ENCODE results near the gene C1QTNF2. TPM values are rescaled to one million over a fixed set of nuclear protein-coding genes. Genes with fewer than 3 reads are reported as not detected.

Gene C1QTNF2
- total and polyA plus RNA-seq, 2 of the 4 experiments (the other 2 are of a cell fraction), result 0.72 to 1.2 TPM

DNA sequence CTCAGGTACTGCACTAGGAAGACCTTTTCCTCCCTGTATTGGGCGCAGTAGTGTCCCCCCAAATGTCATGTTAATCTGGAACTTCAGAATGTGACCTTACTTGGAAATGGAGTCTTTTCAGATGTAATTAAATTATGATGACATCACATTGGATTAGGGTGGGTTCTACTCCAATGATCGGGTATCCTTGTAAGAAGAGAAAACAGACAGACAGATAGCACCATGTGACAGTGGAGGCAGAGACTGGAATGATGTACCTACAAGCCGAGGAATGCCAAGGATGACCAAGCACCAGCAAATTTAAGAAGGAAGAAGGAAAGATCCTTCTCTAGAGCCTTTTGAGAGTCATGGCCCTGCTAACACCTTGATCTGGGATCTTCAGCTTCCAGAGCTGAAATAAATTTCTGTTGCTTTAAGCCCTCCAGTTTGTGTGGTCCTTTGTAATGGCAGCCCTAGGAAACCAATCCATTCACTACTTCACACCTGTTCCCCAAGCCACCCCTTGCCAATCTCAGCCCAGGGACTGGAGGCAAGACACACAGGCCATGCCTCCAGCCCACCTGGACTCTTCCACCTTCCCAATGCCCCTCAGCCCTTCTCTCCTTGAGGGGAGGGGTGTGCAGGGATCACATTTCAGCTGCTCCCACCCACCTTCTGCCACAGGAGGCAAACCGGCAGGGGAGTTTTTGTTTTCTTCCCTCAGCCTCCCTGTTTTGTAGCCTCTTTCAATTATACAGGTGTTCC, 59.7 kb downstream of the C1QTNF2 start:
- Histone ChIP-seq H2AK9ac (replicated peaks; ENCODE audit: low read depth, low read length, poor library complexity) (no peak overlapping the region), H3K4me3 (ENCODE audit: insufficient read depth, low read depth, low read length) (no peak overlapping the region), H3K4me2 (ENCODE audit: low read depth, low read length) (no peak overlapping the region; the same call in 1 of the 2 replicates), H3K9me1 (ENCODE audit: insufficient read depth, low read length) (peaks cover 5% of the 10 kb centered on the region; the same call in 1 of the 2 replicates), H3K18ac (ENCODE audit: low read depth, low read length) (no peak overlapping the region), H2BK15ac (ENCODE audit: low read depth, low read length) (no peak overlapping the region), H4K20me1 (ENCODE audit: insufficient read depth, low read length) (no peaks in the 10 kb centered on the region), H3K4ac (ENCODE audit: low read depth, low read length) (no peak overlapping the region), H3K9me3 (ENCODE audit: control insufficient read depth, insufficient read depth, low read length) (no peaks in the 10 kb centered on the region), H2BK120ac (ENCODE audit: low read depth, low read length) (no peak overlapping the region), H3K23ac (ENCODE audit: low read depth, low read length) (no peak overlapping the region), H2AK5ac (ENCODE audit: low read depth, low read length) (no peak overlapping the region), H4K91ac (ENCODE audit: insufficient read depth, low read depth, low read length) (no peak overlapping the region), H3K14ac (replicated peaks; ENCODE audit: low read depth, low read length) (no peak overlapping the region), H3K79me1 (ENCODE audit: low read depth in 1 of 2, low read length in 2 of 2) (peaks cover 13 to 30% of the 10 kb centered on the region in 2 experiments), H4K8ac (ENCODE audit: low read depth in 2 of 2, low read length in 2 of 2) (no peak overlapping the region), H3K9ac (ENCODE audit: low read depth, low read length) (no peak overlapping the region), H3K27ac (ENCODE audit: insufficient read depth, low read length) (no peak overlapping the region), H2BK20ac (ENCODE audit: low read depth, low read length) (no peak overlapping the region), H4K5ac (ENCODE audit: low read depth, low read length) (no peak overlapping the region), H3K36me3 (ENCODE audit: control insufficient read depth, insufficient read depth, low read length) (peaks cover 9% of the 10 kb centered on the region), H3K56ac (ENCODE audit: extremely low read depth, insufficient read depth, low read length) (no peak overlapping the region), H2AFZ (replicated peaks; ENCODE audit: low read length, poor library complexity) (no peak overlapping the region), H3K4me1 (ENCODE audit: control insufficient read depth, insufficient read depth, low read length) (peaks cover 2% of the 10 kb centered on the region; the same call in 1 of the 2 replicates), H2BK5ac (ENCODE audit: low read depth, low read length, poor library complexity, severe bottlenecking) (no peak overlapping the region), H3K27me3 (ENCODE audit: control insufficient read depth, insufficient read depth, low read length) (no peaks in the 10 kb centered on the region)
- no CpG with 5 or more reads among the region's 4 CpGs for WGBS, 2 experiments (ENCODE audit: extremely low coverage in 2 of 2, insufficient read length in 1 of 2)
- BruUV-seq (replicated peaks), result no TSS peak
- ChIA-PET CTCF (no interaction called here), POLR2A (ENCODE audit: unreplicated experiment) (no interaction called here)
- no peak for DNase-seq
- ATAC-seq (ENCODE audit: low read depth), result no peak
- intact Hi-C loops (cut with micrococcal nuclease) (no loop called here), in situ Hi-C loops (cut with MboI; ENCODE audit: low sequenced_read_pairs) (no loop called here), dilution Hi-C loops (cut with HindIII; ENCODE audit: low sequenced_read_pairs, unreplicated experiment) (no loop called here)
- TF ChIP-seq ELK1 (IDR thresholded peaks at IDR 0.05; ENCODE audit: borderline replicate concordance, low read depth, low read length), result no peak
- TF ChIP-seq FOS (IDR thresholded peaks at IDR 0.05; ENCODE audit: low read depth, low read length), result no peak
- TF ChIP-seq NFE2L2 (IDR thresholded peaks at IDR 0.05; ENCODE audit: low read depth, low read length), result no peak
- TF ChIP-seq BHLHE40 (IDR thresholded peaks at IDR 0.05; ENCODE audit: low read depth, low read length), result no peak
- no peak for TF ChIP-seq POLR2A (IDR thresholded peaks at IDR 0.05; ENCODE audit: low read depth, low read length)
- TF ChIP-seq CEBPB (IDR thresholded peaks at IDR 0.05; ENCODE audit: low read depth, low read length), result no peak
